ENCODE results near the gene CNTNAP2. TPM values are rescaled to one million over a fixed set of nuclear protein-coding genes. Genes with fewer than 3 reads are reported as not detected.
A peak's percentile ranks its signal among the peaks of the same experiment; 100 is the strongest.

The CNTNAP2 gene
- total RNA-seq, 1 donor from 2014 or later: 0.59 TPM

- no peak for ATAC-seq
- Histone ChIP-seq H3K9me3 (no peaks in the 10 kb centered on the region), H3K4me1 (no peaks in the 10 kb centered on the region), H3K27me3 (ENCODE audit: low read depth) (no peaks in the 10 kb centered on the region), H3K36me3 (no peaks in the 10 kb centered on the region), H3K4me3 (no peak overlapping the region), H3K27ac (no peak overlapping the region)
- intact Hi-C loops (cut with DNase I): no loop called here
- TF ChIP-seq, protein P1, sequence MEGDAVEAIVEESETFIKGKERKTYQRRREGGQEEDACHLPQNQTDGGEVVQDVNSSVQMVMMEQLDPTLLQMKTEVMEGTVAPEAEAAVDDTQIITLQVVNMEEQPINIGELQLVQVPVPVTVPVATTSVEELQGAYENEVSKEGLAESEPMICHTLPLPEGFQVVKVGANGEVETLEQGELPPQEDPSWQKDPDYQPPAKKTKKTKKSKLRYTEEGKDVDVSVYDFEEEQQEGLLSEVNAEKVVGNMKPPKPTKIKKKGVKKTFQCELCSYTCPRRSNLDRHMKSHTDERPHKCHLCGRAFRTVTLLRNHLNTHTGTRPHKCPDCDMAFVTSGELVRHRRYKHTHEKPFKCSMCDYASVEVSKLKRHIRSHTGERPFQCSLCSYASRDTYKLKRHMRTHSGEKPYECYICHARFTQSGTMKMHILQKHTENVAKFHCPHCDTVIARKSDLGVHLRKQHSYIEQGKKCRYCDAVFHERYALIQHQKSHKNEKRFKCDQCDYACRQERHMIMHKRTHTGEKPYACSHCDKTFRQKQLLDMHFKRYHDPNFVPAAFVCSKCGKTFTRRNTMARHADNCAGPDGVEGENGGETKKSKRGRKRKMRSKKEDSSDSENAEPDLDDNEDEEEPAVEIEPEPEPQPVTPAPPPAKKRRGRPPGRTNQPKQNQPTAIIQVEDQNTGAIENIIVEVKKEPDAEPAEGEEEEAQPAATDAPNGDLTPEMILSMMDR (IDR thresholded peaks at IDR 0.05): no peak
- DNase-seq: no peak
Measured at GRCh38 chr7:147878912-147879661, 1762.5 kb downstream of the CNTNAP2 start.

DNA sequence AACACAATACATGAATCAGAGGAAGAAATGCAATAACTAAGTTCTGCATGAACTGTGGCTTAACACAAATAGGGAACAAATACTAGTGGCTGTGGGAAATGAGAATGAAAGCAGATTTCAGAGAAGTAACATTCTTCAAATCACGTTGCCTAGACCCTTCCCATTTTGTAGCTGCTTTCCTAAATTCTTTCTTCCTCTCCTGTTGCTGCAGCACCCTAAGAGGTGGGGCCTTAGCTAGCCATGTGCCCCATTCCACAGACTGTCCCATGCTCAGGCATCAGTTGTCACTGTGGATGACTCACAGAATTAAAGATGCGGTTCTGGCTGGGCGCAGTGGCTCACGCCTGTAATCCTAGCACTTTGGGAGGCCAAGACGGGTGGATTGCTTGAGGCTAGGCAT is 1769.3 kb downstream of the CNTNAP2 start:
- intact Hi-C loops (cut with DNase I): no loop called here

DNA sequence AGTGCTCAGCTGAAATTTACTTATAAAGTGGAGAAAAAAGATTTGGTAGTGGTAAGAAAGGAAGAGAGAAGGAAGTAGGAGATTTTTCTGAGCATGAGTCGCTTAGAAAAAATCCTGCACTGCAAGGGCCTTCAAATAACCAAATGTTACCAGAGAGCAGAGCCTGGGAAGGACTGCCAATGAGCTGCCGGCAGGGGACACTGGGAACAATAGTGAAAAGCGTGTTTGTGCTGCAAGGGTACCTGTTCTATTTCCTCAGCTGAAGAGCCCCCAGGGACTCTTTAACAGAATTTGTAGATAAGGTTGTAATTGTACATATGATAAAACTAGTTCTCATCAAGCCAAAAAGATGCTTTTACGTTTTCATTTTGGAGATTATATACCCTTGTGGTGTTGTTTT is 1777.7 kb downstream of the CNTNAP2 start:
- Histone ChIP-seq H3K36me3 (no peaks in the 10 kb centered on the region), H3K9me3 (no peaks in the 10 kb centered on the region), H3K27ac (no peak overlapping the region), H3K27me3 (ENCODE audit: low read depth) (no peaks in the 10 kb centered on the region), H3K4me3 (no peak overlapping the region), H3K4me1 (no peaks in the 10 kb centered on the region)
- TF ChIP-seq, protein P1 (IDR thresholded peaks at IDR 0.05): no peak
- ATAC-seq: no peak
- intact Hi-C loops (cut with DNase I): no loop called here
- no peak for DNase-seq

More for the DNA sequence above, 1769.3 kb downstream of the CNTNAP2 start:
- DNase-seq: no peak
- no peaks in the 10 kb centered on the region for H3K27me3 ChIP-seq (ENCODE audit: low read depth)
- no peaks in the 10 kb centered on the region for H3K4me1 ChIP-seq
- no peaks in the 10 kb centered on the region for H3K36me3 ChIP-seq
- TF ChIP-seq, protein P1 (IDR thresholded peaks at IDR 0.05): no peak
- H3K27ac ChIP-seq: no peak overlapping the region
- peak in 1 of 2 donors; percentile 37 for ATAC-seq
- H3K4me3 ChIP-seq: no peak overlapping the region
- H3K9me3 ChIP-seq: no peaks in the 10 kb centered on the region

GRCh38 chr7:147896121-147896520 is 1779.5 kb downstream of the CNTNAP2 start:
- TF ChIP-seq, protein P1 (IDR thresholded peaks at IDR 0.05): no peak
- Histone ChIP-seq H3K9me3 (no peaks in the 10 kb centered on the region), H3K36me3 (no peaks in the 10 kb centered on the region), H3K27ac (no peak overlapping the region), H3K27me3 (ENCODE audit: low read depth) (no peaks in the 10 kb centered on the region), H3K4me1 (no peaks in the 10 kb centered on the region), H3K4me3 (no peak overlapping the region)
- ATAC-seq: no peak
- DNase-seq: no peak
- intact Hi-C loops (cut with DNase I): no loop called here

DNA sequence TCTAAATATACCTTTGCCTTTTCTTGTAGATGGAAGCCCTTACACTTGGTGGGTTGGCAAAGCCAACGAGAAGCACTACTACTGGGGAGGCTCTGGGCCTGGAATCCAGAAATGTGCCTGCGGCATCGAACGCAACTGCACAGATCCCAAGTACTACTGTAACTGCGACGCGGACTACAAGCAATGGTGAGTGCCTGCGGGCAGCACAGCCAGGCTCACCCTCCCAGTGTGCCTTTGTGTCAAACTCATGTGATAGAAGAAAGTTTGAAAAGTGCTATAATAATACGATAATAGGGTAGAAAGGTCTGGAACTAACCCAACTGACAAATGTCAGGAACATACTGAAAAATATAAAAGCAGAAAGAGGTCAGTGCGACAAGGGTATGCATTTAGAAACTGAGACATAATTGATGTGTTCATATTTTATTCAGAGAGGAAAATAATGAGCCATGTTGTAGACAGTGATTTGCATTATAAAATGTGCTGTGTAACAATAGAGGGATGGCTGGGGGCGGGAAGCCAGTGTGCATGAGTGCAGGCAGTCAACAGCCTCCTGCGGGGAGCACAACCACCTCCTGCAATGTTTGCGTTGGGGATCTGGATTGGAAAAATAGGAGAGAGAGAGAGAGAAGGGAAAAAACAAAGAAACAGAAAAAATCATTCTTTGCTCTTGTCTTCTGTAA is 1787.1 kb downstream of the CNTNAP2 start:
- intact Hi-C loops (cut with DNase I): no loop called here
- no peak for DNase-seq
- TF ChIP-seq, protein P1 (IDR thresholded peaks at IDR 0.05): no peak
- Histone ChIP-seq H3K36me3 (no peaks in the 10 kb centered on the region), H3K27me3 (ENCODE audit: low read depth) (no peaks in the 10 kb centered on the region), H3K27ac (no peak overlapping the region), H3K9me3 (no peaks in the 10 kb centered on the region), H3K4me3 (no peak overlapping the region), H3K4me1 (no peaks in the 10 kb centered on the region)
- ATAC-seq: no peak

Measured in lower lobe of right lung (tissue), 2 donors.